Mammary epithelial cell (primary cell): ENCODE data around the gene EP300.

Experiments
- EZH2 ChIP-seq: IDR thresholded peaks from 2 replicates; pipeline ENCODE4 v1.6.1; 2012; ENCODE audit warnings: low read length, inconsistent platforms, borderline replicate concordance
- TF ChIP-seq, protein P1 (sequence below), 2 donors: IDR thresholded peaks in 1 of 2; conservative IDR thresholded peaks in 1 of 2; 2 replicates each; pipeline ENCODE4 v1.5.1; 2011 to 2012; ENCODE audit warnings: inconsistent platforms in 2 of 2, low read length in 2 of 2, mild to moderate bottlenecking in 2 of 2, control low read depth in 1 of 2, low read depth in 1 of 2; ENCODE audit not compliant: insufficient read depth in 1 of 2; ENCODE audit errors: extremely low read depth in 1 of 2

DNA sequence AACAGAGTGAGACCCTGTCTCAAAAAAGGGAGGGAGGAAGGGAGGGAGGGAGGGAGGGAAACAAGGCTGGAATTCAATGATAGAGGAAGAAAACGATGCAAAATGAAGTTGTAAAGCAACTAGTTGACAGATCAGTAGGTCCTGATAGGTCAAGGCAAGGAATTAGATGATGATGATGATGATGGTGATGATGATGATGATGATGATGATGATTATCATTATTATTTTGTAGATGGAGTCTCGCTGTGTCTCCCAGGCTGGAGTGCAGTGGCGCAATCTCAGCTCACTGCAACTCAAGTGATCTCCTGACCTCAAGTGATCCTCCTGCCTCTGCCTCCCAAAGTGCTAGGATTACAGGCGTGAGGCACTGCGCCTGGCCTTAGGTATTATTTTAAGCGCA is 101.4 kb downstream of the EP300 start:
- TF ChIP-seq, protein P1, sequence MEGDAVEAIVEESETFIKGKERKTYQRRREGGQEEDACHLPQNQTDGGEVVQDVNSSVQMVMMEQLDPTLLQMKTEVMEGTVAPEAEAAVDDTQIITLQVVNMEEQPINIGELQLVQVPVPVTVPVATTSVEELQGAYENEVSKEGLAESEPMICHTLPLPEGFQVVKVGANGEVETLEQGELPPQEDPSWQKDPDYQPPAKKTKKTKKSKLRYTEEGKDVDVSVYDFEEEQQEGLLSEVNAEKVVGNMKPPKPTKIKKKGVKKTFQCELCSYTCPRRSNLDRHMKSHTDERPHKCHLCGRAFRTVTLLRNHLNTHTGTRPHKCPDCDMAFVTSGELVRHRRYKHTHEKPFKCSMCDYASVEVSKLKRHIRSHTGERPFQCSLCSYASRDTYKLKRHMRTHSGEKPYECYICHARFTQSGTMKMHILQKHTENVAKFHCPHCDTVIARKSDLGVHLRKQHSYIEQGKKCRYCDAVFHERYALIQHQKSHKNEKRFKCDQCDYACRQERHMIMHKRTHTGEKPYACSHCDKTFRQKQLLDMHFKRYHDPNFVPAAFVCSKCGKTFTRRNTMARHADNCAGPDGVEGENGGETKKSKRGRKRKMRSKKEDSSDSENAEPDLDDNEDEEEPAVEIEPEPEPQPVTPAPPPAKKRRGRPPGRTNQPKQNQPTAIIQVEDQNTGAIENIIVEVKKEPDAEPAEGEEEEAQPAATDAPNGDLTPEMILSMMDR (conservative IDR thresholded peaks at IDR 0.05 in 1 of 2, IDR thresholded peaks at IDR 0.05 in 1 of 2; ENCODE audit: extremely low read depth in 1 of 2, insufficient read depth in 1 of 2, low read depth in 1 of 2, low read length in 2 of 2): no peak
- no peak for TF ChIP-seq EZH2
